PC-9 (cell line): ENCODE measurements around the gene ADAMTS4. TPM values are rescaled to one million over a fixed set of nuclear protein-coding genes. Genes with fewer than 3 reads are reported as not detected.
A peak's percentile ranks its signal among the peaks of the same experiment; 100 is the strongest.

Source experiments
- BruUV-seq: library from RNA; stranded (reverse); fragments of 400-500 nt; replicated peaks from 2 replicates; lab custom pipeline; 2021; lab: Mats Ljungman, UMichigan
- CTCF ChIA-PET: fragments of 300-600 bp; sonication (Branson Sonifier 250); formaldehyde crosslinking; loops from one replicate; lab custom pipeline; 2022; ENCODE audit warnings: antibody characterized with exemption; lab: Charles Lee
- POLR2A ChIA-PET: fragments of 300-600 bp; sonication (Branson Sonifier 250); formaldehyde crosslinking; loops from one replicate; lab custom pipeline; 2022; ENCODE audit warnings: antibody characterized with exemption; ENCODE audit not compliant: unreplicated experiment; lab: Charles Lee
- DNase-seq, 2 experiments: peaks; one replicate each; pipeline versions ENCODE4 v3.0.0 to v3.0.0-alpha.2; 2015 to 2022; ENCODE audit warnings: mixed read lengths in 1 of 2
- H2AFZ ChIP-seq: fragments of 200-600 bp; sonication (generic); 2 replicates; pipeline ENCODE4 v1.8.1; 2017; ENCODE audit warnings: antibody characterized with exemption
- H3F3A ChIP-seq: fragments of 200-600 bp; sonication (generic); 2 replicates; pipeline ENCODE4 v1.8.1; 2017; ENCODE audit warnings: antibody characterized with exemption, mild to moderate bottlenecking, low read depth; ENCODE audit not compliant: insufficient read depth
- H3K27ac ChIP-seq: fragments of 200-600 bp; sonication (generic); 2 replicates; pipeline ENCODE4 v1.6.1; 2016; ENCODE audit warnings: mixed run types
- H3K27me3 ChIP-seq: fragments of 200-600 bp; sonication (generic); 2 replicates; pipeline ENCODE4 v1.6.1; 2016; ENCODE audit warnings: low read depth, mixed run types; ENCODE audit not compliant: insufficient read depth
- H3K36me3 ChIP-seq: fragments of 200-600 bp; sonication (generic); 2 replicates; pipeline ENCODE4 v1.6.1; 2016; ENCODE audit warnings: low read depth, mixed run types
- H3K4me1 ChIP-seq: fragments of 200-600 bp; sonication (generic); replicated peaks from 2 replicates; pipeline ENCODE4 v1.6.1; 2016; ENCODE audit warnings: mixed run types; ENCODE audit not compliant: insufficient read depth
- H3K4me2 ChIP-seq: fragments of 200-600 bp; sonication (generic); 2 replicates; pipeline ENCODE4 v1.6.1; 2017; ENCODE audit warnings: mixed run types
- H3K4me3 ChIP-seq: fragments of 200-600 bp; sonication (generic); 2 replicates; pipeline ENCODE4 v1.6.1; 2016; ENCODE audit warnings: mixed run types
- H3K79me2 ChIP-seq: fragments of 200-600 bp; sonication (generic); 2 replicates; pipeline ENCODE4 v1.6.1; 2017; ENCODE audit warnings: low read depth, mixed run types
- H3K9me2 ChIP-seq: fragments of 200-600 bp; sonication (generic); 2 replicates; pipeline ENCODE4 v1.8.1; 2017; ENCODE audit warnings: mild to moderate bottlenecking; ENCODE audit not compliant: insufficient read depth
- H3K9me3 ChIP-seq: fragments of 200-600 bp; sonication (generic); 2 replicates; pipeline ENCODE4 v1.8.1; 2016; ENCODE audit warnings: low read depth; ENCODE audit not compliant: insufficient read depth
- H4K20me1 ChIP-seq: fragments of 200-600 bp; sonication (generic); 2 replicates; pipeline ENCODE4 v1.8.1; 2017; ENCODE audit not compliant: insufficient read depth
- CTCF ChIP-seq: fragments of 200-600 bp; sonication (generic); conservative IDR thresholded peaks from 2 replicates; pipeline ENCODE4 v1.6.1; 2017; ENCODE audit warnings: mixed run types, antibody characterized with exemption, mild to moderate bottlenecking, moderate library complexity
- EZH2 ChIP-seq: fragments of 200-600 bp; sonication (generic); IDR thresholded peaks from 2 replicates; pipeline ENCODE4 v1.8.0; 2017; ENCODE audit warnings: antibody characterized with exemption, low read depth
- intact Hi-C: fragments of 100-400 bp; cut with micrococcal nuclease; formaldehyde crosslinking; loops from one replicate; pipeline ENCODE4 v1.10.0; 2022; ENCODE audit not compliant: unreplicated experiment
- total RNA-seq: library from RNA; stranded (reverse); gene quantifications from 2 replicates; pipeline ENCODE4 v1.2.3, GENCODE V29; 2021

Gene ADAMTS4
- total RNA-seq, 1 experiment from 2014 or later: not detected

GRCh38 chr1:161162052-161162451 lies 36.8 kb downstream of the ADAMTS4 start:
- no peaks in the 10 kb centered on the region for H3K9me3 ChIP-seq
- H3K36me3 ChIP-seq: peaks cover 8% of the 10 kb centered on the region
- POLR2A ChIA-PET: interaction anchor here (0.7 kb wide), 1 partner anchor 109 kb away, joined by 3 read pairs; no protein-coding TSS in a partner anchor
- peaks cover 39% of the 10 kb centered on the region for H3F3A ChIP-seq
- CTCF ChIA-PET: no interaction called here
- H3K4me3 ChIP-seq: no peak overlapping the region
- no TSS peak for BruUV-seq
- TF ChIP-seq CTCF (no peak), EZH2 (no peak)
- peaks cover 25% of the 10 kb centered on the region for H3K4me1 ChIP-seq
- H3K9me2 ChIP-seq: no peaks in the 10 kb centered on the region
- H3K79me2 ChIP-seq: peaks cover 19% of the 10 kb centered on the region
- intact Hi-C loops: no loop called here
- no peak for DNase-seq
- H4K20me1 ChIP-seq: no peaks in the 10 kb centered on the region
- H3K27me3 ChIP-seq: no peaks in the 10 kb centered on the region
- no peak overlapping the region for H2AFZ ChIP-seq
- H3K4me2 ChIP-seq: no peak overlapping the region
- H3K27ac ChIP-seq: no peak overlapping the region

- TF ChIP-seq CTCF: no peak
- no peak for DNase-seq
- no peak overlapping the region for H2AFZ ChIP-seq
- H3K9me2 ChIP-seq: no peaks in the 10 kb centered on the region
- peaks cover 19% of the 10 kb centered on the region for H3K79me2 ChIP-seq
- BruUV-seq: no TSS peak
- H3K36me3 ChIP-seq: peaks cover 11% of the 10 kb centered on the region
- H4K20me1 ChIP-seq: no peaks in the 10 kb centered on the region
- peaks cover 37% of the 10 kb centered on the region for H3F3A ChIP-seq
- H3K4me2 ChIP-seq: no peak overlapping the region
- peaks cover 24% of the 10 kb centered on the region for H3K4me1 ChIP-seq
- H3K27ac ChIP-seq: no peak overlapping the region
- no peaks in the 10 kb centered on the region for H3K27me3 ChIP-seq
- intact Hi-C loops: no loop called here
- CTCF ChIA-PET: no interaction called here
- no peak overlapping the region for H3K4me3 ChIP-seq
- no peaks in the 10 kb centered on the region for H3K9me3 ChIP-seq
- POLR2A ChIA-PET: no interaction called here
Measured at GRCh38 chr1:161161652-161162051, 37.2 kb downstream of the ADAMTS4 start.

- no peaks in the 10 kb centered on the region for H3K27me3 ChIP-seq
- no peaks in the 10 kb centered on the region for H3K9me3 ChIP-seq
- no peak for DNase-seq
- H3K4me3 ChIP-seq: peak overlapping the region; percentile 94; the same call in 1 of the 2 replicates
- peaks cover 12% of the 10 kb centered on the region for H3K36me3 ChIP-seq
- H4K20me1 ChIP-seq: no peaks in the 10 kb centered on the region
- H3K4me2 ChIP-seq: peak overlapping the region; percentile 91; the same call in 1 of the 2 replicates
- H3K79me2 ChIP-seq: peaks cover 19% of the 10 kb centered on the region
- H3K9me2 ChIP-seq: no peaks in the 10 kb centered on the region
- H3K4me1 ChIP-seq: peaks cover 24% of the 10 kb centered on the region
- no peak overlapping the region for H3K27ac ChIP-seq
- peaks cover 34% of the 10 kb centered on the region for H3F3A ChIP-seq
- ChIA-PET CTCF (no interaction called here), POLR2A (no interaction called here)
- H2AFZ ChIP-seq: no peak overlapping the region
- no TSS peak for BruUV-seq
- no peak for TF ChIP-seq CTCF
- TF ChIP-seq EZH2: no peak
- intact Hi-C loops: no loop called here
Measured at GRCh38 chr1:161160671-161161145, 38.1 kb downstream of the ADAMTS4 start.
